Measurements from ENCODE around the gene UTS2. TPM values are rescaled to one million over a fixed set of nuclear protein-coding genes. Genes with fewer than 3 reads are reported as not detected.

The UTS2 gene
- total RNA-seq, 6 experiments from 2014 or later = not detected

DNA sequence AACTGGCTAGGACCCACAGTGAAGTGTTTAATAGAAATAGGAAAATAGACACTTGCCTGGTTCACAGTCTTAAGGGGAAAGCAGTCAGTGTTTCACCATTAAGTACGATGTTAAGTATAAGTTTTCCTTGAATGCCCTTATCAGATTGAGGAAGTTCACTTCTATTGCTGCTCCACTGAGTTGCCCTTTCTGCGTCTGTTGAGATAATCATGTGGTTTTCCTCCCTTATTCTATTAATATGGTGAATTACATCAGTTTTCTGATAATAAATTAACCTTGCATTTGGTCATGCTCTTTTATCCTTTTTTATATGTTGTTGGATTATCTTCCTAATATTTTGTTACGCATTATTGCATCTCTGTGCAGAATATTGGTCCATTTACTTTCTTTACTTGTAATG, 21.4 kb downstream of the UTS2 start:
- DNase-seq (no peak), ATAC-seq (peak in 1 of 4 donors; percentile 17)
- Histone ChIP-seq H3K4me1 (no peaks in the 10 kb centered on the region), H3K9me3 (no peaks in the 10 kb centered on the region), H3K27me3 (no peaks in the 10 kb centered on the region), H3K4me3 (no peak overlapping the region), H3K27ac (no peak overlapping the region), H3K36me3 (peaks cover 3 to 65% (median 25%) of the 10 kb centered on the region in 4 donors)
- intact Hi-C loops (cut with DNase I) = no loop called here
- WGBS (ENCODE audit: insufficient coverage, low coverage, low lambda C conversion rate, missing lambda C conversion rate) = 68% methylated on average over 3 of the region's 3 CpGs
- TF ChIP-seq, protein P1, sequence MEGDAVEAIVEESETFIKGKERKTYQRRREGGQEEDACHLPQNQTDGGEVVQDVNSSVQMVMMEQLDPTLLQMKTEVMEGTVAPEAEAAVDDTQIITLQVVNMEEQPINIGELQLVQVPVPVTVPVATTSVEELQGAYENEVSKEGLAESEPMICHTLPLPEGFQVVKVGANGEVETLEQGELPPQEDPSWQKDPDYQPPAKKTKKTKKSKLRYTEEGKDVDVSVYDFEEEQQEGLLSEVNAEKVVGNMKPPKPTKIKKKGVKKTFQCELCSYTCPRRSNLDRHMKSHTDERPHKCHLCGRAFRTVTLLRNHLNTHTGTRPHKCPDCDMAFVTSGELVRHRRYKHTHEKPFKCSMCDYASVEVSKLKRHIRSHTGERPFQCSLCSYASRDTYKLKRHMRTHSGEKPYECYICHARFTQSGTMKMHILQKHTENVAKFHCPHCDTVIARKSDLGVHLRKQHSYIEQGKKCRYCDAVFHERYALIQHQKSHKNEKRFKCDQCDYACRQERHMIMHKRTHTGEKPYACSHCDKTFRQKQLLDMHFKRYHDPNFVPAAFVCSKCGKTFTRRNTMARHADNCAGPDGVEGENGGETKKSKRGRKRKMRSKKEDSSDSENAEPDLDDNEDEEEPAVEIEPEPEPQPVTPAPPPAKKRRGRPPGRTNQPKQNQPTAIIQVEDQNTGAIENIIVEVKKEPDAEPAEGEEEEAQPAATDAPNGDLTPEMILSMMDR (IDR thresholded peaks at IDR 0.05) = no peak
- no peak for TF ChIP-seq POLR2A (IDR thresholded peaks at IDR 0.05)

DNA sequence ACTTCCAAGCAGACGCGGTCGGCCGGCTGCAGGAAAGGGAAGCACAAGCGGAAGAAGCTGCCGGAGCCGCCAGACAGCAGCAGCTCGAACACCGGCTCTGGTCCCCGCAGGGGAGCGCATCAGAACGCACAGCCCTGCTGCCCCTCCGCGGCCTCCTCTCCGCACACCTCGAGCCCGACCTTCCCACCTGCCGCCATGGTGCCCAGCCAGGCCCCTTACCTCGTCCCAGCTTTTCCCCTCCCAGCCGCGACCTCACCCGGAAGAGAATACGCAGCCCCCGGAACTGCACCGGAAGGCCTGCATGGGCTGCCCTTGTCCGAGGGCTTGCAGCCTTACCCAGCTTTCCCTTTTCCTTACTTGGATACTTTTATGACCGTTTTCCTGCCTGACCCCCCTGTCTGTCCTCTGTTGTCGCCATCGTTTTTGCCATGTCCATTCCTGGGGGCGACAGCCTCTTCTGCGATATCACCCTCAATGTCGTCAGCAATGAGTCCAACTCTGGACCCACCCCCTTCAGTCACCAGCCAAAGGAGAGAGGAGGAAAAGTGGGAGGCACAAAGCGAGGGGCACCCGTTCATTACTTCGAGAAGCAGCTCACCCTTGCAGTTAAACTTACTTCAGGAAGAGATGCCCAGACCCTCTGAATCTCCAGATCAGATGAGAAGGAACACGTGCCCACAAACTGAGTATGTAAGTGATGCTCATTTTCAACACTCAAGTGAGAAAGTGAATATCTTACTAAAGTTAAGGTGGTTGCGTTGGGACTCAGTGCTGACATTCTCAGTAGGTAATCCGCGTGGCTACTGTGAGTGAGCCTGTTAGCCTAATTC, 25.5 kb downstream of the UTS2 start:
- DNase-seq (peak in 1 of 3 donors; percentile 24), ATAC-seq (peak in 3 of 4 donors; percentile 34 to 39 (median 34))
- TF ChIP-seq, protein P1 (IDR thresholded peaks at IDR 0.05) = no peak
- TF ChIP-seq POLR2A (IDR thresholded peaks at IDR 0.05) = no peak
- WGBS (ENCODE audit: insufficient coverage, low coverage, low lambda C conversion rate, missing lambda C conversion rate) = 83% methylated on average over 26 of the region's 39 CpGs
- no peaks in the 10 kb centered on the region for H3K27me3 ChIP-seq
- peak overlapping the region in 1 of 3 donors; percentile 6 for H3K27ac ChIP-seq
- H3K4me3 ChIP-seq = peak overlapping the region in 2 of 3 donors; percentile 5 to 20
- intact Hi-C loops (cut with DNase I) = no loop called here
- peaks cover 3 to 82% (median 27%) of the 10 kb centered on the region in 4 donors for H3K36me3 ChIP-seq
- no peaks in the 10 kb centered on the region for H3K9me3 ChIP-seq
- H3K4me1 ChIP-seq = no peaks in the 10 kb centered on the region

DNA sequence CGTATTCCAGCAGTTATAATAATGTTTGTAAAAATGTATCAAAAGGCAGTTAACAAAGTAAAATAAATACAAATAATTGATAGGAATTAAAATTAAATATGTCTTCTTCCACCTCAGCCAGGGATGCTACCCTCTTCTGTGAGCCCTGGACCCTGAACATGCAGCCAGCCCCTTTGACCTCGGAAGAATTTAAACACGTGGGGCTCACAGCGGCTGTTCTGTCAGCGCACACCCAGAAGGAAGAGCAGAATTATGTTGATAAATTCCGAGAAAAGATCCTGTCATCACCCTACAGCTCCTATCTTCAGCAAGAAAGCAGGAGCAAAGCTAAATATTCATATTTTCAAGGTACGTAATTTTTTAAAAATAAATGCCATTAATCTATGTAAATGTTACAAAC, 26.5 kb downstream of the UTS2 start:
- Histone ChIP-seq H3K4me1 (no peaks in the 10 kb centered on the region), H3K27me3 (no peaks in the 10 kb centered on the region), H3K9me3 (no peaks in the 10 kb centered on the region), H3K27ac (no peak overlapping the region), H3K36me3 (peaks cover 3 to 83% (median 30%) of the 10 kb centered on the region in 4 donors), H3K4me3 (no peak overlapping the region)
- DNase-seq (no peak), ATAC-seq (no peak)
- no peak for TF ChIP-seq POLR2A (IDR thresholded peaks at IDR 0.05)
- TF ChIP-seq, protein P1 (IDR thresholded peaks at IDR 0.05) = no peak
- intact Hi-C loops (cut with DNase I) = no loop called here
- 80% methylated on average over 7 of the region's 7 CpGs for WGBS (ENCODE audit: insufficient coverage, low coverage, low lambda C conversion rate, missing lambda C conversion rate)

DNA sequence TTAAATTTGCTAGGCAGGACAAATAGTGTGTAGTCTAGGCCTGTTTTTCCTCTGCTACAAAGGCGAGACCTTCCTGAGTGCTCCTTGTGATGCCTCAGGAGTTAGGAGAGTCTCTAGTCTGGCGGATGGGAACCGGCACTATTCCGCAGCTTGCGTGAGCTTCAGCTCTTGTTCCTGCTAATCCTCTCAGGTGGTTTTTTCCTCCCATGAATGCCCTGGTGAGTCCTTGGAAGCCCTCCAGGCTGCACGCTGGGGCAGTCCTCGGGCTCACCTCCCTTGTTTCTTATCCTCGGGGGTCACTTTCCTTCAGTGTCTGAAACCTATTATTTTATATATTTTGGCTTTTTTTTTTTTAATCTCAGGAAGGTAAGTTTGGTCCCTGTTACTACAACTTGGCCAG, 28.2 kb downstream of the UTS2 start:
- Histone ChIP-seq H3K36me3 (peaks cover 4 to 86% (median 29%) of the 10 kb centered on the region in 4 donors), H3K4me1 (no peaks in the 10 kb centered on the region), H3K4me3 (no peak overlapping the region), H3K9me3 (no peaks in the 10 kb centered on the region), H3K27me3 (no peaks in the 10 kb centered on the region), H3K27ac (no peak overlapping the region)
- intact Hi-C loops (cut with DNase I) = no loop called here
- no peak for ATAC-seq
- no peak for DNase-seq
- 92% methylated on average over 5 of the region's 8 CpGs for WGBS (ENCODE audit: insufficient coverage, low coverage, low lambda C conversion rate, missing lambda C conversion rate)
- TF ChIP-seq POLR2A (IDR thresholded peaks at IDR 0.05) = no peak
- TF ChIP-seq, protein P1 (IDR thresholded peaks at IDR 0.05) = no peak
